ENCODE measurements around the gene ZNF274.

- TF ChIP-seq CTCF (conservative IDR thresholded peaks at IDR 0.05) (no peak), ZFX (IDR thresholded peaks at IDR 0.05) (peak; percentile 94)
These were observed 45.9 kb downstream of the ZNF274 start, which contains the start of gene ZNF544 for GRCh38 chr19:58228585-58229254.
